ENCODE data around the gene ARHGDIA. TPM values are rescaled to one million over a fixed set of nuclear protein-coding genes. Genes with fewer than 3 reads are reported as not detected.

Gene ARHGDIA
- total and polyA plus RNA-seq, 2 experiments from 2014 or later, result 80.7 to 295 TPM

- no peak for TF ChIP-seq EZH2 (IDR thresholded peaks at IDR 0.05; ENCODE audit: borderline replicate concordance)
- no peak for TF ChIP-seq CTCF (IDR thresholded peaks at IDR 0.05; ENCODE audit: poor library complexity)
- TF ChIP-seq EZH2phosphoT487 (IDR thresholded peaks at IDR 0.05; ENCODE audit: low read depth, severe bottlenecking, unreplicated experiment), result no peak
- 80% methylated on average over 21 of the region's 21 CpGs for WGBS (ENCODE audit: low lambda C conversion rate, missing lambda C conversion rate)
- H3K79me2 ChIP-seq, result peaks cover 55% of the 10 kb centered on the region
- H3K27me3 ChIP-seq, result no peaks in the 10 kb centered on the region
- H3K9me2 ChIP-seq (replicated peaks; ENCODE audit: insufficient read depth), result no peaks in the 10 kb centered on the region
- DNase-seq (ENCODE audit: low spot score), result peak; percentile 60
- H3K4me2 ChIP-seq, result peak overlapping the region; percentile 96
- H3K27ac ChIP-seq, result peak overlapping the region; percentile 82
- H3K4me1 ChIP-seq (ENCODE audit: insufficient read depth), result peaks cover 21% of the 10 kb centered on the region
- no peaks in the 10 kb centered on the region for H3K36me3 ChIP-seq (replicated peaks; ENCODE audit: insufficient read depth, low read depth)
- no peak overlapping the region for H3K4me3 ChIP-seq
- H4K20me1 ChIP-seq (ENCODE audit: insufficient read depth, poor library complexity, severe bottlenecking), result peaks cover 26% of the 10 kb centered on the region
- no peak overlapping the region for H2AFZ ChIP-seq
- H3K9me3 ChIP-seq (ENCODE audit: low read depth), result no peaks in the 10 kb centered on the region
Measured at GRCh38 chr17:81916234-81917001, 45.3 kb upstream of the ARHGDIA start.

GRCh38 chr17:81915331-81915730 is 44.2 kb upstream of the ARHGDIA start:
- Histone ChIP-seq H3K79me2 (peaks cover 44% of the 10 kb centered on the region), H3K4me2 (no peak overlapping the region), H3K4me3 (no peak overlapping the region), H3K27me3 (no peaks in the 10 kb centered on the region), H4K20me1 (ENCODE audit: insufficient read depth, poor library complexity, severe bottlenecking) (peaks cover 16% of the 10 kb centered on the region), H3K9me3 (ENCODE audit: low read depth) (no peaks in the 10 kb centered on the region), H3K36me3 (replicated peaks; ENCODE audit: insufficient read depth, low read depth) (no peaks in the 10 kb centered on the region), H2AFZ (no peak overlapping the region), H3K4me1 (ENCODE audit: insufficient read depth) (peaks cover 22% of the 10 kb centered on the region), H3K27ac (no peak overlapping the region), H3K9me2 (replicated peaks; ENCODE audit: insufficient read depth) (no peaks in the 10 kb centered on the region)
- TF ChIP-seq EZH2phosphoT487 (IDR thresholded peaks at IDR 0.05; ENCODE audit: low read depth, severe bottlenecking, unreplicated experiment), result no peak
- no peak for TF ChIP-seq CTCF (IDR thresholded peaks at IDR 0.05; ENCODE audit: poor library complexity)
- no peak for TF ChIP-seq EZH2 (IDR thresholded peaks at IDR 0.05; ENCODE audit: borderline replicate concordance)
- 96% methylated on average over 12 of the region's 12 CpGs for WGBS (ENCODE audit: low lambda C conversion rate, missing lambda C conversion rate)
- DNase-seq (ENCODE audit: low spot score), result no peak

GRCh38 chr17:81914103-81914850 is 43.1 kb upstream of the ARHGDIA start:
- Histone ChIP-seq H3K36me3 (replicated peaks; ENCODE audit: insufficient read depth, low read depth) (no peaks in the 10 kb centered on the region), H3K79me2 (peaks cover 43% of the 10 kb centered on the region), H3K27me3 (no peaks in the 10 kb centered on the region), H3K4me2 (no peak overlapping the region), H3K9me2 (replicated peaks; ENCODE audit: insufficient read depth) (no peaks in the 10 kb centered on the region), H3K9me3 (ENCODE audit: low read depth) (no peaks in the 10 kb centered on the region), H4K20me1 (ENCODE audit: insufficient read depth, poor library complexity, severe bottlenecking) (peaks cover 13% of the 10 kb centered on the region), H2AFZ (no peak overlapping the region), H3K4me1 (ENCODE audit: insufficient read depth) (peaks cover 32% of the 10 kb centered on the region), H3K4me3 (no peak overlapping the region), H3K27ac (no peak overlapping the region)
- DNase-seq (ENCODE audit: low spot score), result no peak
- no peak for TF ChIP-seq CTCF (IDR thresholded peaks at IDR 0.05; ENCODE audit: poor library complexity)
- TF ChIP-seq EZH2 (IDR thresholded peaks at IDR 0.05; ENCODE audit: borderline replicate concordance), result no peak
- TF ChIP-seq EZH2phosphoT487 (IDR thresholded peaks at IDR 0.05; ENCODE audit: low read depth, severe bottlenecking, unreplicated experiment), result no peak
- 97% methylated on average over 36 of the region's 36 CpGs for WGBS (ENCODE audit: low lambda C conversion rate, missing lambda C conversion rate)

All from hepatocyte (in vitro differentiated cells).